ENCODE measurements around the gene HMOX1.
"Not testable (repeated sequence)": the region's sequence is repeated elsewhere in the genome, so short reads cannot be mapped to it uniquely, and the experiment has no call there.

The HMOX1 gene

DNA sequence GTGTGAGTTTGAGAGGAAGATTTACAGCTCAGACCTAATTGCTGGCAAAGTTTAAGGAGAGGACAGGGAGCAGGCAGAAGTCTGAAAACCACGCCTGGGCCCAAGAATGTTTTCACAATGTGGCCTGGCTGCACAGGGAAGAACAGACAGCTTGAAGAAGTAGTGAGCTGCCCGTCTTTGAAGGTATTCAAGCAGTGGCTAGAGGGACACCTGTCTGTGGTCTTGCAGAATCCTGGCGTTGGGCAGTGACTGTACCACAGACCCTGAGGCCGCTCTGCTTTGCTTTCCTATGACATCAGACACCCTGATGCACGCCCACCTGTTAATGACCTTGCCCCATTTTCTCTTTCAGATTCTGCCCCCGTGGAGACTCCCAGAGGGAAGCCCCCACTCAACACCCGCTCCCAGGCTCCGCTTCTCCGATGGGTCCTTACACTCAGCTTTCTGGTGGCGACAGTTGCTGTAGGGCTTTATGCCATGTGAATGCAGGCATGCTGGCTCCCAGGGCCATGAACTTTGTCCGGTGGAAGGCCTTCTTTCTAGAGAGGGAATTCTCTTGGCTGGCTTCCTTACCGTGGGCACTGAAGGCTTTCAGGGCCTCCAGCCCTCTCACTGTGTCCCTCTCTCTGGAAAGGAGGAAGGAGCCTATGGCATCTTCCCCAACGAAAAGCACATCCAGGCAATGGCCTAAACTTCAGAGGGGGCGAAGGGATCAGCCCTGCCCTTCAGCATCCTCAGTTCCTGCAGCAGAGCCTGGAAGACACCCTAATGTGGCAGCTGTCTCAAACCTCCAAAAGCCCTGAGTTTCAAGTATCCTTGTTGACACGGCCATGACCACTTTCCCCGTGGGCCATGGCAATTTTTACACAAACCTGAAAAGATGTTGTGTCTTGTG lies 12.5 kb downstream of the HMOX1 start:
- intact Hi-C loops (cut with DNase I; ENCODE audit: low total_unique reads): no loop called here
- DNase-seq: no peak
- Histone ChIP-seq H3K27ac (peak overlapping the region; percentile 36 to 43), H3K27me3 (no peaks in the 10 kb centered on the region), H3K4me1 (peaks cover 0 to 11% (median 0%) of the 10 kb centered on the region in 4 donors), H3K9me3 (no peaks in the 10 kb centered on the region), H3K36me3 (peaks cover 8 to 17% (median 13%) of the 10 kb centered on the region in 3 donors), H3K4me3 (no peak overlapping the region)
- TF ChIP-seq CTCF (IDR thresholded peaks at IDR 0.05): no peak

- Histone ChIP-seq H3K4me1 (peaks cover 0 to 11% (median 0%) of the 10 kb centered on the region in 4 donors), H3K36me3 (peaks cover 5 to 17% (median 13%) of the 10 kb centered on the region in 3 donors), H3K27me3 (no peaks in the 10 kb centered on the region), H3K9me3 (no peaks in the 10 kb centered on the region), H3K27ac (peak overlapping the region; percentile 36 to 43), H3K4me3 (no peak overlapping the region)
- no peak for DNase-seq
- no peak for TF ChIP-seq CTCF (IDR thresholded peaks at IDR 0.05)
- intact Hi-C loops (cut with DNase I; ENCODE audit: low total_unique reads): no loop called here
Observed at GRCh38 chr22:35394011-35394312, 13.1 kb downstream of the HMOX1 start.

- H3K4me3 ChIP-seq: no peak overlapping the region
- no peak overlapping the region for H3K27ac ChIP-seq
- peaks cover 0 to 11% (median 8%) of the 10 kb centered on the region in 3 donors for H3K36me3 ChIP-seq
- H3K27me3 ChIP-seq: no peaks in the 10 kb centered on the region
- peaks cover 0 to 16% (median 0%) of the 10 kb centered on the region in 4 donors for H3K4me1 ChIP-seq
- TF ChIP-seq CTCF (IDR thresholded peaks at IDR 0.05): no peak
- DNase-seq: no peak
- intact Hi-C loops (cut with DNase I; ENCODE audit: low total_unique reads): no loop called here
- no peaks in the 10 kb centered on the region for H3K9me3 ChIP-seq
Observed at GRCh38 chr22:35394810-35395563, 14.1 kb downstream of the HMOX1 start.

DNA sequence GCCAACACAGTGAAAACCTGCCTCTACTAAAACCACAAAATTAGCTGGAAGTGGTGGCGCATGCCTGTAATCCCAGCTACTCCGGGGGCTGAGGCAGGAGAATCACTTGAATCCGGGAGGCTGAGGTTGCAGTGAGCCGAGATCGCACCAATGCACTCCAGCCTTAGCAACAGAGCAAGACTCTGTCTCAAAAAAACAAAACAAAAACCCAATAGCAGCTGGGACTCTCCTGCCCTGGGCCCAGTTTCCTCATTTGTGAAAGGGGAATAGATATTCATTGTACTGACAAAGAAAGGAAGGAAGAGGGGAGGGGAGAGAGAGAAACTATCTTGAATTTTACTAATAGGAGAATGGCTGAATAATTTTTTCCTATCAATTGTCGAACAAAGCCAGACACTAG lies 15.7 kb downstream of the HMOX1 start:
- DNase-seq; H3K36me3 ChIP-seq; H3K27ac ChIP-seq; H3K27me3 ChIP-seq; H3K9me3 ChIP-seq; intact Hi-C loops (cut with DNase I; ENCODE audit: low total_unique reads); H3K4me3 ChIP-seq: not testable (repeated sequence)
- peaks cover 0 to 29% (median 9%) of the 10 kb centered on the region in 4 donors for H3K4me1 ChIP-seq

- H3K4me1 ChIP-seq: peaks cover 0 to 29% (median 9%) of the 10 kb centered on the region in 4 donors
- no peaks in the 10 kb centered on the region for H3K27me3 ChIP-seq
- no peak for TF ChIP-seq CTCF (IDR thresholded peaks at IDR 0.05)
- intact Hi-C loops (cut with DNase I; ENCODE audit: low total_unique reads): no loop called here
- no peak for DNase-seq
- H3K36me3 ChIP-seq: no peaks in the 10 kb centered on the region
- H3K4me3 ChIP-seq: no peak overlapping the region
- H3K9me3 ChIP-seq: no peaks in the 10 kb centered on the region
- H3K27ac ChIP-seq: no peak overlapping the region
Observed at GRCh38 chr22:35397095-35397904, 16.4 kb downstream of the HMOX1 start.
